Neural cell (in vitro differentiated cells): ENCODE results near the gene GADD45A. TPM values are rescaled to one million over a fixed set of nuclear protein-coding genes. Genes with fewer than 3 reads are reported as not detected.

Source experiments
- H2AFZ ChIP-seq: fragments of 200-600, 300-800 bp; sonication (generic), shearing (Covaris generic); 2 replicates; pipeline ENCODE4 v1.6.0; 2014; ENCODE audit warnings: low read depth, mild to moderate bottlenecking, antibody characterized with exemption, low read length, moderate library complexity
- H3F3A ChIP-seq: fragments of 200-600 bp; shearing (Covaris generic); 2 replicates; pipeline ENCODE4 v1.6.1; 2016; ENCODE audit warnings: mild to moderate bottlenecking, moderate library complexity, mixed read lengths, antibody characterized with exemption, low read length; ENCODE audit not compliant: insufficient read depth, poor library complexity, severe bottlenecking
- H3K27ac ChIP-seq: fragments of 200-600, 300-800 bp; sonication (generic), shearing (Covaris generic); 2 replicates; pipeline ENCODE4 v1.5.1; 2014; ENCODE audit warnings: mild to moderate bottlenecking, low read length, moderate library complexity
- H3K27me3 ChIP-seq: fragments of 300-800, 200-600 bp; sonication (generic), shearing (Covaris generic); 2 replicates; pipeline ENCODE4 v1.6.0; 2014; ENCODE audit warnings: mild to moderate bottlenecking, low read depth, low read length, moderate library complexity; ENCODE audit not compliant: insufficient read depth
- H3K36me3 ChIP-seq: fragments of 300-800, 200-600 bp; sonication (generic), shearing (Covaris generic); 2 replicates; pipeline ENCODE4 v1.5.1; 2014; ENCODE audit warnings: mild to moderate bottlenecking, antibody characterized with exemption, low read length, moderate library complexity; ENCODE audit not compliant: insufficient read depth
- H3K4me2 ChIP-seq: fragments of 300-800, 200-600 bp; sonication (generic), shearing (Covaris generic); 2 replicates; pipeline ENCODE4 v1.6.0; 2014; ENCODE audit warnings: mild to moderate bottlenecking, low read length
- H3K4me3 ChIP-seq: fragments of 300-800, 200-600 bp; sonication (generic), shearing (Covaris generic); 2 replicates; pipeline ENCODE4 v1.5.1; 2014; ENCODE audit warnings: mild to moderate bottlenecking, low read length, moderate library complexity
- H3K79me2 ChIP-seq: fragments of 200-600 bp; shearing (Covaris generic); replicated peaks from 2 replicates; pipeline ENCODE4 v1.6.0; 2014; ENCODE audit warnings: mild to moderate bottlenecking, low read length, moderate library complexity; ENCODE audit not compliant: insufficient read depth
- H3K9ac ChIP-seq: fragments of 300-800, 200-600 bp; sonication (generic), shearing (Covaris generic); 2 replicates; pipeline ENCODE4 v1.6.1; 2016; ENCODE audit warnings: mild to moderate bottlenecking, low read length, mixed read lengths
- H3K9me2 ChIP-seq: fragments of 200-600 bp; shearing (Covaris generic); 2 replicates; pipeline ENCODE4 v1.6.1; 2016; ENCODE audit warnings: mild to moderate bottlenecking, low read length, mixed read lengths; ENCODE audit not compliant: insufficient read depth
- H3K9me3 ChIP-seq: fragments of 200-600, 300-800 bp; sonication (generic), shearing (Covaris generic); 2 replicates; pipeline ENCODE4 v1.6.1; 2016; ENCODE audit warnings: mild to moderate bottlenecking, mixed run types, low read length, moderate library complexity, mixed read lengths
- H4K20me1 ChIP-seq: fragments of 200-600 bp; shearing (Covaris generic); 2 replicates; pipeline ENCODE4 v1.6.1; 2016; ENCODE audit warnings: mild to moderate bottlenecking, mixed run types; ENCODE audit not compliant: insufficient read depth
- EP300 ChIP-seq: fragments of 450-650 bp; conservative IDR thresholded peaks from 2 replicates; pipeline ENCODE4 v1.6.1; 2014; ENCODE audit warnings: antibody characterized with exemption, mild to moderate bottlenecking, moderate library complexity; ENCODE audit not compliant: poor library complexity, severe bottlenecking
- EZH2 ChIP-seq: fragments of 200-600, 300-800 bp; shearing (Covaris generic), sonication (generic); IDR thresholded peaks from 2 replicates; pipeline ENCODE4 v1.6.1; 2014; ENCODE audit warnings: antibody characterized with exemption, low read length, borderline replicate concordance, mild to moderate bottlenecking; ENCODE audit not compliant: insufficient read depth, poor library complexity, severe bottlenecking
- MXI1 ChIP-seq: fragments of 450-650 bp; conservative IDR thresholded peaks from 2 replicates; pipeline ENCODE4 v1.6.1; 2014; ENCODE audit warnings: antibody characterized with exemption, mild to moderate bottlenecking; ENCODE audit not compliant: poor library complexity, severe bottlenecking
- POLR2AphosphoS5 ChIP-seq: IDR thresholded peaks from 2 replicates; pipeline ENCODE4 v1.6.1; 2012
- RAD21 ChIP-seq: fragments of 450-650 bp; conservative IDR thresholded peaks from 2 replicates; pipeline ENCODE4 v1.6.1; 2014; ENCODE audit warnings: antibody characterized with exemption, mild to moderate bottlenecking, moderate library complexity
- SMC3 ChIP-seq: fragments of 450-650 bp; conservative IDR thresholded peaks from 2 replicates; pipeline ENCODE4 v1.6.1; 2014; ENCODE audit warnings: antibody characterized with exemption, mild to moderate bottlenecking, moderate library complexity; ENCODE audit not compliant: poor library complexity
- TAF1 ChIP-seq: IDR thresholded peaks from 2 replicates; pipeline ENCODE4 v1.6.1; 2012; ENCODE audit warnings: low read depth
- polyA plus RNA-seq: library from polyadenylated mRNA; depleted of rRNA; stranded (reverse); fragments of >200 nt; gene quantifications from 2 replicates; pipeline ENCODE4 v1.2.3, GENCODE V29; 2014
- TF ChIP-seq, protein P1 (sequence below): fragments of 450-650 bp; IDR thresholded peaks from 2 replicates; pipeline ENCODE4 v1.5.1; 2014; ENCODE audit warnings: antibody characterized with exemption, mild to moderate bottlenecking, moderate library complexity; ENCODE audit not compliant: poor library complexity, severe bottlenecking
- TF ChIP-seq, protein P2 (sequence below): IDR thresholded peaks from 2 replicates; pipeline ENCODE4 v1.6.1; 2012; ENCODE audit warnings: borderline replicate concordance

Gene GADD45A
- polyA plus RNA-seq, 1 donor from 2014 or later, result 13.7 TPM

DNA sequence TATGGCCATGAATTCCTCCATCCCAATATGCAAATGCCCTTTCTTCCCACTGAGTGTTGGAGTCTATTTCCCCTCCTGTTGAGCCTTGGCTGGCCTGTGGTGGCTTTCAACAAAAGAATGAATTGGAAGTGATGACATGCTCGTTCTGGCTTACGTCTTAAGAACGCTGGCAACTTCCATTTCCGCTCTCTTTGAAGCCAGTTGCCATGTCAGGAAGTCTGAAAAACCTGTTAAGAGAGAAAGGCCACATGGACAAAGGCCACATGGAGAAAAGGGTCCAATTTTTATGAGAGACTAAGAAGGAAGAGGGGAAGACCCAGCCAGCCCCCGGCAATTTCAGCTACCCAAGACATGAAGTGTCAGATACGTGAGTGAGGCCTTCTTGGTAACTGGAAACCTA is 45.6 kb upstream of the GADD45A start:
- no peaks in the 10 kb centered on the region for H3K9me3 ChIP-seq
- H3F3A ChIP-seq, result no peaks in the 10 kb centered on the region
- no peaks in the 10 kb centered on the region for H3K27me3 ChIP-seq
- H4K20me1 ChIP-seq, result no peaks in the 10 kb centered on the region
- no peak overlapping the region for H2AFZ ChIP-seq
- no peak for TF ChIP-seq POLR2AphosphoS5
- no peak overlapping the region for H3K9ac ChIP-seq
- H3K9me2 ChIP-seq, result no peaks in the 10 kb centered on the region
- H3K4me3 ChIP-seq, result no peak overlapping the region
- no peak overlapping the region for H3K4me2 ChIP-seq
- H3K79me2 ChIP-seq, result no peaks in the 10 kb centered on the region
- H3K27ac ChIP-seq, result no peak overlapping the region
- H3K36me3 ChIP-seq, result no peaks in the 10 kb centered on the region

- no peak for TF ChIP-seq RAD21
- TF ChIP-seq, protein P1, sequence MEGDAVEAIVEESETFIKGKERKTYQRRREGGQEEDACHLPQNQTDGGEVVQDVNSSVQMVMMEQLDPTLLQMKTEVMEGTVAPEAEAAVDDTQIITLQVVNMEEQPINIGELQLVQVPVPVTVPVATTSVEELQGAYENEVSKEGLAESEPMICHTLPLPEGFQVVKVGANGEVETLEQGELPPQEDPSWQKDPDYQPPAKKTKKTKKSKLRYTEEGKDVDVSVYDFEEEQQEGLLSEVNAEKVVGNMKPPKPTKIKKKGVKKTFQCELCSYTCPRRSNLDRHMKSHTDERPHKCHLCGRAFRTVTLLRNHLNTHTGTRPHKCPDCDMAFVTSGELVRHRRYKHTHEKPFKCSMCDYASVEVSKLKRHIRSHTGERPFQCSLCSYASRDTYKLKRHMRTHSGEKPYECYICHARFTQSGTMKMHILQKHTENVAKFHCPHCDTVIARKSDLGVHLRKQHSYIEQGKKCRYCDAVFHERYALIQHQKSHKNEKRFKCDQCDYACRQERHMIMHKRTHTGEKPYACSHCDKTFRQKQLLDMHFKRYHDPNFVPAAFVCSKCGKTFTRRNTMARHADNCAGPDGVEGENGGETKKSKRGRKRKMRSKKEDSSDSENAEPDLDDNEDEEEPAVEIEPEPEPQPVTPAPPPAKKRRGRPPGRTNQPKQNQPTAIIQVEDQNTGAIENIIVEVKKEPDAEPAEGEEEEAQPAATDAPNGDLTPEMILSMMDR, result no peak
- TF ChIP-seq SMC3, result no peak
- TF ChIP-seq POLR2AphosphoS5, result no peak
- no peak for TF ChIP-seq MXI1
- no peak for TF ChIP-seq EZH2
- TF ChIP-seq, protein P2, sequence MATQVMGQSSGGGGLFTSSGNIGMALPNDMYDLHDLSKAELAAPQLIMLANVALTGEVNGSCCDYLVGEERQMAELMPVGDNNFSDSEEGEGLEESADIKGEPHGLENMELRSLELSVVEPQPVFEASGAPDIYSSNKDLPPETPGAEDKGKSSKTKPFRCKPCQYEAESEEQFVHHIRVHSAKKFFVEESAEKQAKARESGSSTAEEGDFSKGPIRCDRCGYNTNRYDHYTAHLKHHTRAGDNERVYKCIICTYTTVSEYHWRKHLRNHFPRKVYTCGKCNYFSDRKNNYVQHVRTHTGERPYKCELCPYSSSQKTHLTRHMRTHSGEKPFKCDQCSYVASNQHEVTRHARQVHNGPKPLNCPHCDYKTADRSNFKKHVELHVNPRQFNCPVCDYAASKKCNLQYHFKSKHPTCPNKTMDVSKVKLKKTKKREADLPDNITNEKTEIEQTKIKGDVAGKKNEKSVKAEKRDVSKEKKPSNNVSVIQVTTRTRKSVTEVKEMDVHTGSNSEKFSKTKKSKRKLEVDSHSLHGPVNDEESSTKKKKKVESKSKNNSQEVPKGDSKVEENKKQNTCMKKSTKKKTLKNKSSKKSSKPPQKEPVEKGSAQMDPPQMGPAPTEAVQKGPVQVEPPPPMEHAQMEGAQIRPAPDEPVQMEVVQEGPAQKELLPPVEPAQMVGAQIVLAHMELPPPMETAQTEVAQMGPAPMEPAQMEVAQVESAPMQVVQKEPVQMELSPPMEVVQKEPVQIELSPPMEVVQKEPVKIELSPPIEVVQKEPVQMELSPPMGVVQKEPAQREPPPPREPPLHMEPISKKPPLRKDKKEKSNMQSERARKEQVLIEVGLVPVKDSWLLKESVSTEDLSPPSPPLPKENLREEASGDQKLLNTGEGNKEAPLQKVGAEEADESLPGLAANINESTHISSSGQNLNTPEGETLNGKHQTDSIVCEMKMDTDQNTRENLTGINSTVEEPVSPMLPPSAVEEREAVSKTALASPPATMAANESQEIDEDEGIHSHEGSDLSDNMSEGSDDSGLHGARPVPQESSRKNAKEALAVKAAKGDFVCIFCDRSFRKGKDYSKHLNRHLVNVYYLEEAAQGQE, result no peak
- no peak for TF ChIP-seq TAF1
- no peak for TF ChIP-seq EP300
- H3K9ac ChIP-seq, result no peak overlapping the region
- no peaks in the 10 kb centered on the region for H3K9me3 ChIP-seq
- no peaks in the 10 kb centered on the region for H4K20me1 ChIP-seq
- no peak overlapping the region for H3K27ac ChIP-seq
- no peaks in the 10 kb centered on the region for H3F3A ChIP-seq
- no peaks in the 10 kb centered on the region for H3K79me2 ChIP-seq
- H2AFZ ChIP-seq, result peak overlapping the region; percentile 15
- no peak overlapping the region for H3K4me2 ChIP-seq
- no peaks in the 10 kb centered on the region for H3K36me3 ChIP-seq
- H3K9me2 ChIP-seq, result no peaks in the 10 kb centered on the region
- no peak overlapping the region for H3K4me3 ChIP-seq
- H3K27me3 ChIP-seq, result no peaks in the 10 kb centered on the region
Observed at GRCh38 chr1:67642629-67643028, 42.4 kb upstream of the GADD45A start.

DNA sequence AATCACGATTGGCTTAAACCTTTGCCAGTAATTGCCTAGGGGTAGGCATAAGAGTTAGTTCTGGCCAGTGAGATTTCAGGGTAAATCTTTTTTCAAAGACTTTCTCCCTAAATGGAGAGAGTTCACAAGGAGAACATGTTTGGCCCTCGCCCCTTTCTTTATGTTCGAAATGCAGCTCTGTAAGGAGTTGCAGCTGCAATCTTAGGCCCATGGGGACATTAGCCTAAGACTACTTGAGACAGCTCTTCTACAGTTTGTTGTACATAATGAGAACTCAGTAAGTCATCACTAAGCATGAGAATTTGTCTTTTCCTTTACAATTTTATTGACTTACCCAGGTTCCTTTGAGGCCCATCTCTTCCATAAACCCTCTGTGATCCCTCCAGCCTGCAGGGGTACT is 40.4 kb upstream of the GADD45A start:
- H2AFZ ChIP-seq, result no peak overlapping the region

More for the DNA sequence above, 40.4 kb upstream of the GADD45A start:
- Histone ChIP-seq H4K20me1 (no peaks in the 10 kb centered on the region), H3K9me2 (no peaks in the 10 kb centered on the region), H3K4me2 (no peak overlapping the region), H3K9ac (no peak overlapping the region), H3K79me2 (no peaks in the 10 kb centered on the region), H3K4me3 (no peak overlapping the region), H3K36me3 (no peaks in the 10 kb centered on the region), H3K9me3 (no peaks in the 10 kb centered on the region), H3K27ac (no peak overlapping the region), H3K27me3 (no peaks in the 10 kb centered on the region), H3F3A (no peaks in the 10 kb centered on the region)
- TF ChIP-seq TAF1, result no peak
- TF ChIP-seq EZH2, result no peak
- TF ChIP-seq EP300, result no peak
- TF ChIP-seq RAD21, result no peak
- TF ChIP-seq SMC3, result no peak
- TF ChIP-seq, protein P2, result no peak
- no peak for TF ChIP-seq MXI1
- no peak for TF ChIP-seq POLR2AphosphoS5
